Hepatocyte (in vitro differentiated cells): ENCODE data around the gene LUZP2.

ENCODE experiments used
- EZH2 ChIP-seq: fragments of 200-600 bp; sonication (generic); IDR thresholded peaks from 2 replicates; pipeline ENCODE4 v1.6.1; 2016; ENCODE audit warnings: antibody characterized with exemption, mild to moderate bottlenecking, borderline replicate concordance
- TF ChIP-seq, protein P1 (sequence below): fragments of 200-600 bp; sonication (generic); IDR thresholded peaks from 2 replicates; pipeline ENCODE4 v1.5.1; 2016; ENCODE audit warnings: antibody characterized with exemption, mild to moderate bottlenecking; ENCODE audit not compliant: poor library complexity

DNA sequence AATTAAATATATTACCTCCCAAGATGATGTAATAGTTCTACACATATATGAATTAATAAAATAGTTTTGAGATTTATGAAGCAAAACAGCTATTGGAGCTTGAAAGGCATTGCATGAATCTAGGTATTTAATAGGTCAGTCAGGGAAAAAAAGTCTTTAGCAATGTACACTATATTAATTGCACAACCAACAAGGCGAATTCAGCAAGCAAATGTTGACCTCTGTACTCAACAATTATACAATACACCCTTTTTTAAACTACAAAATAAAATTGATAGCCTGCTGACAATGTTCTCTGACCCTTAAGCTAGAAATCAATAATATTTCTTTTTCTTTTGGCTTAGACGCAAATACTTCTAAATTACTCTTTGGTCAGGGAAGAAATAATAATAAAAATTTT lies 345.5 kb downstream of the LUZP2 start:
- TF ChIP-seq, protein P1, sequence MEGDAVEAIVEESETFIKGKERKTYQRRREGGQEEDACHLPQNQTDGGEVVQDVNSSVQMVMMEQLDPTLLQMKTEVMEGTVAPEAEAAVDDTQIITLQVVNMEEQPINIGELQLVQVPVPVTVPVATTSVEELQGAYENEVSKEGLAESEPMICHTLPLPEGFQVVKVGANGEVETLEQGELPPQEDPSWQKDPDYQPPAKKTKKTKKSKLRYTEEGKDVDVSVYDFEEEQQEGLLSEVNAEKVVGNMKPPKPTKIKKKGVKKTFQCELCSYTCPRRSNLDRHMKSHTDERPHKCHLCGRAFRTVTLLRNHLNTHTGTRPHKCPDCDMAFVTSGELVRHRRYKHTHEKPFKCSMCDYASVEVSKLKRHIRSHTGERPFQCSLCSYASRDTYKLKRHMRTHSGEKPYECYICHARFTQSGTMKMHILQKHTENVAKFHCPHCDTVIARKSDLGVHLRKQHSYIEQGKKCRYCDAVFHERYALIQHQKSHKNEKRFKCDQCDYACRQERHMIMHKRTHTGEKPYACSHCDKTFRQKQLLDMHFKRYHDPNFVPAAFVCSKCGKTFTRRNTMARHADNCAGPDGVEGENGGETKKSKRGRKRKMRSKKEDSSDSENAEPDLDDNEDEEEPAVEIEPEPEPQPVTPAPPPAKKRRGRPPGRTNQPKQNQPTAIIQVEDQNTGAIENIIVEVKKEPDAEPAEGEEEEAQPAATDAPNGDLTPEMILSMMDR = no peak
- TF ChIP-seq EZH2 = no peak
